Measurements from ENCODE around the gene ZFP1.
"Not testable (repeated sequence)": the region's sequence is repeated elsewhere in the genome, so short reads cannot be mapped to it uniquely, and the experiment has no call there.

The ZFP1 gene

GRCh38 chr16:75113541-75114121 lies 34.7 kb upstream of the ZFP1 start:
- no peak for DNase-seq (ENCODE audit: low spot score)

- DNase-seq (ENCODE audit: low spot score), result no peak
Measured at GRCh38 chr16:75114179-75114945, 34.0 kb upstream of the ZFP1 start.

- DNase-seq (ENCODE audit: low spot score), result no peak
Measured at GRCh38 chr16:75114946-75115825, 33.1 kb upstream of the ZFP1 start.

- no peak for DNase-seq (ENCODE audit: low spot score)
Measured at GRCh38 chr16:75116081-75116910, 32.0 kb upstream of the ZFP1 start, which contains the start of gene LDHD. TSS of gene LDHD (minus strand) at chr16:75116780. CDS start at chr16:75116720, 60 bp downstream.

- no peak for DNase-seq (ENCODE audit: low spot score)
Measured at GRCh38 chr16:75116911-75117245, 31.4 kb upstream of the ZFP1 start.

GRCh38 chr16:75118943-75119539 lies 29.3 kb upstream of the ZFP1 start:
- DNase-seq (ENCODE audit: low spot score), result no peak

GRCh38 chr16:75120253-75120652 lies 28.1 kb upstream of the ZFP1 start:
- DNase-seq (ENCODE audit: low spot score), result no peak

- no peak for DNase-seq (ENCODE audit: low spot score)
Measured at GRCh38 chr16:75121949-75122568, 26.3 kb upstream of the ZFP1 start.

- DNase-seq (ENCODE audit: low spot score), result no peak
Measured at GRCh38 chr16:75122609-75123008, 25.7 kb upstream of the ZFP1 start.

GRCh38 chr16:75127713-75128415 lies 20.5 kb upstream of the ZFP1 start:
- no peak for DNase-seq (ENCODE audit: low spot score)

GRCh38 chr16:75129421-75130149 lies 18.7 kb upstream of the ZFP1 start:
- DNase-seq (ENCODE audit: low spot score), result not testable (repeated sequence)

GRCh38 chr16:75130150-75130771 lies 18.1 kb upstream of the ZFP1 start:
- no peak for DNase-seq (ENCODE audit: low spot score)

- no peak for DNase-seq (ENCODE audit: low spot score)
Measured at GRCh38 chr16:75131081-75131480, 17.2 kb upstream of the ZFP1 start.

GRCh38 chr16:75138233-75138632 lies 10.1 kb upstream of the ZFP1 start:
- no peak for DNase-seq (ENCODE audit: low spot score)

- DNase-seq (ENCODE audit: low spot score), result no peak
Measured at GRCh38 chr16:75138636-75139035, 9.7 kb upstream of the ZFP1 start.

- DNase-seq (ENCODE audit: low spot score), result no peak
Measured at GRCh38 chr16:75139498-75139897, 8.8 kb upstream of the ZFP1 start.

- no peak for DNase-seq (ENCODE audit: low spot score)
Measured at GRCh38 chr16:75143941-75144340, 4.4 kb upstream of the ZFP1 start.

- no peak for DNase-seq (ENCODE audit: low spot score)
Measured at GRCh38 chr16:75147968-75148310, 385 bp upstream of the ZFP1 start.

GRCh38 chr16:75151798-75152197 lies 3.5 kb downstream of the ZFP1 start:
- no peak for DNase-seq (ENCODE audit: low spot score)

Data from CD4-positive, alpha-beta T cell treated with Interleukin-2 at 100 ng/mL for 4 hours (primary cell).